Mucosa of gallbladder (tissue), 1 donor: Measurements from ENCODE around the gene KCNH3. TPM values are rescaled to one million over a fixed set of nuclear protein-coding genes. Genes with fewer than 3 reads are reported as not detected.

Experiments
- DNase-seq: peaks from one replicate; pipeline ENCODE4 v3.0.0-alpha.2; 2020; ENCODE audit warnings: low spot score
- total RNA-seq: library from RNA; stranded (reverse); gene quantifications from one replicate; pipeline ENCODE4 v1.2.1, GENCODE V29; 2021
- donor health status: DM: no; HTN: no; CAD: no.

KCNH3 gene
- total RNA-seq, 1 donor from 2014 or later, result 22.6 TPM

- no peak for DNase-seq
Measured at GRCh38 chr12:49545815-49546214, 7.0 kb downstream of the KCNH3 start.

- no peak for DNase-seq
Measured at GRCh38 chr12:49546481-49546880, 7.7 kb downstream of the KCNH3 start.

- no peak for DNase-seq
Measured at GRCh38 chr12:49547090-49547690, 8.4 kb downstream of the KCNH3 start.

- DNase-seq, result no peak
Measured at GRCh38 chr12:49548481-49548821, 9.6 kb downstream of the KCNH3 start.

GRCh38 chr12:49548822-49549648 is 10.2 kb downstream of the KCNH3 start:
- DNase-seq, result no peak

GRCh38 chr12:49549735-49550692 is 11.2 kb downstream of the KCNH3 start:
- DNase-seq, result no peak

- no peak for DNase-seq
Measured at GRCh38 chr12:49550693-49551252, 11.9 kb downstream of the KCNH3 start.

- no peak for DNase-seq
Measured at GRCh38 chr12:49552014-49552413, 13.2 kb downstream of the KCNH3 start.

- no peak for DNase-seq
Measured at GRCh38 chr12:49552425-49552824, 13.6 kb downstream of the KCNH3 start.

- DNase-seq, result no peak
Measured at GRCh38 chr12:49552899-49553298, 14.1 kb downstream of the KCNH3 start.

- no peak for DNase-seq
Measured at GRCh38 chr12:49553512-49554088, 14.8 kb downstream of the KCNH3 start.

GRCh38 chr12:49554266-49554665 is 15.4 kb downstream of the KCNH3 start:
- no peak for DNase-seq

- no peak for DNase-seq
Measured at GRCh38 chr12:49555631-49556390, 17.0 kb downstream of the KCNH3 start.

GRCh38 chr12:49556391-49557186 is 17.8 kb downstream of the KCNH3 start:
- DNase-seq, result no peak

GRCh38 chr12:49557187-49557916 is 18.5 kb downstream of the KCNH3 start:
- DNase-seq, result no peak

- no peak for DNase-seq
Measured at GRCh38 chr12:49557917-49558215, 19.0 kb downstream of the KCNH3 start.

- DNase-seq, result no peak
Measured at GRCh38 chr12:49558526-49558925, 19.7 kb downstream of the KCNH3 start.

- DNase-seq, result no peak
Measured at GRCh38 chr12:49559011-49559675, 20.3 kb downstream of the KCNH3 start.

GRCh38 chr12:49560695-49561094 is 21.9 kb downstream of the KCNH3 start:
- DNase-seq, result no peak
